Measurements from ENCODE around the gene UMOD. TPM values are rescaled to one million over a fixed set of nuclear protein-coding genes. Genes with fewer than 3 reads are reported as not detected.

Gene UMOD
- total RNA-seq (2014; rRNA removed; shearing (Covaris generic)): not detected in 2 replicates

DNA sequence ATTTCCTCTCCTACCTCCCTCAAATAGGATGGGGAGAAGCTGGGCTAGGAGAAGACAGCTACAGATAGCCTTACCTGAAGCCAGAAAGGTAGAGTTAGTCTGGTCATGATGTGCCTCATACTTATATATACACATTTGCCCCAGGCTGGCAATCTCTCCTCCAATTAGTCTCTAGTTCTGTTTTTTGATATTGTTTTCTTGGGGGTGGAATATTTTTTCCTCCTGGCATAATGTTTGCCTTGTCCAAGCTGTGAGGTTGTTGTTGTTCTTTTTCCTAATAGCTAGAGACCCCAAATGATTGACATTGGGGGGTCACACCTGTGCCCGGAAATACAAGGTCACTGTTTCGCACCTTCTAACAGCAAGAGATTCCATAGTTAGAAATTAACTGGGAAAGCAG lies at the start of gene UMOD:
Gene UMOD (minus strand): TSS at position 101 of the 400 bp plus-strand sequence. CDS start 1,978 bp downstream, outside the sequence.
- DNase-seq: no peak
- no peaks in the 10 kb centered on the region for H3K27me3 ChIP-seq (ENCODE audit: control insufficient read depth, insufficient read depth, low read length)
- H3K36me3 ChIP-seq (replicated peaks; ENCODE audit: control insufficient read depth, insufficient read depth, low read length): no peaks in the 10 kb centered on the region
- no peak within 1 kb of the TSS for H3K4me3 ChIP-seq (ENCODE audit: insufficient read depth, low read depth, low read length)

DNA sequence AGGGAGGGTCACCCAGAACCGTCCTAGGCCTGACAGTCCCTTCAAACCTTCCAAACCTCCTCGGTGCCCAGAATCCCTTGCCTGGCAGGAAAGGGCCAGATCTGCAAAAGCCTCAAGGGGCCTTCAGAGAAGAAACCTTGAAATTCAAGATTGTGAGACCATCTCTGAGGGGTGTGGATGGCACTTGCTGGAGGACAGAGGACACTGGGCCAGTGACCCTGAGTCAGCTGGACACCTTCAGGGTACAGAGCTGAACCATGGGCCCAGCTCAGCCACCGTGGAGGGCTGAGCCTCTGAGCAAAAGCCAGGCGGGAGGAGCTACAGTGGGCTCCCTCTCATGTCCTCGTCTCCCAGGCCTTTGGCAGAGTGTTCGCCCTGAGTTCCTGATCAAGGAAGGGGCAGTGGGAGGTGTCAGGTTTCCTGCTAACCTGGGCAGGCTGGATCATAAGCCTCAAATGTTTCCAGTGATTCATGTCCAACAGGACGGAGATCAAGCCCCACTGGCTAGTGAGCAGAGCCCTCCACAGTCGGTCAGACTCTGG lies 49.0 kb upstream of the UMOD start:
- no peaks in the 10 kb centered on the region for H3K27me3 ChIP-seq (ENCODE audit: control insufficient read depth, insufficient read depth, low read length)
- no peak for DNase-seq
- no peaks in the 10 kb centered on the region for H3K36me3 ChIP-seq (replicated peaks; ENCODE audit: control insufficient read depth, insufficient read depth, low read length)
- no peak overlapping the region for H3K4me3 ChIP-seq (ENCODE audit: insufficient read depth, low read depth, low read length)

DNA sequence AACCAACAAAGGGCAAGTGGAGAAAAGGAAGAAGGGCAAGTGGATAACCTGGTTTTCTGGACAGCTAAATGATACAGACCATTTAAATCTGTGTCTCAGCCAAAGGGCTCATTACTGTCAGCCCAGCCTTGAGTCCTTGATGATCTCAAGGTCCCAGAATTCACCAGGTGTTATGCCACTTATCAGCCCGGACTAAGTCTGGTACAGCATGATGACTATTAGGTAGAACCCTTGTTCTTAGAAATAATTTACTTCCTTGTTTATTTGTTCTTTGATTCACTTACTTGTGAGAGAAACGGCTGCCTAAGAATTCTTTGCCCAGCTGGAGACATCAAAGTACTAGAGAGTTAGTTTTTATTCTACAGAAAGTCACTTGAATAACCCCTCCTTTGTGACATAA lies 48.6 kb upstream of the UMOD start:
- no peak for DNase-seq
- Histone ChIP-seq H3K36me3 (replicated peaks; ENCODE audit: control insufficient read depth, insufficient read depth, low read length) (no peaks in the 10 kb centered on the region), H3K27me3 (ENCODE audit: control insufficient read depth, insufficient read depth, low read length) (no peaks in the 10 kb centered on the region), H3K4me3 (ENCODE audit: insufficient read depth, low read depth, low read length) (no peak overlapping the region)

DNA sequence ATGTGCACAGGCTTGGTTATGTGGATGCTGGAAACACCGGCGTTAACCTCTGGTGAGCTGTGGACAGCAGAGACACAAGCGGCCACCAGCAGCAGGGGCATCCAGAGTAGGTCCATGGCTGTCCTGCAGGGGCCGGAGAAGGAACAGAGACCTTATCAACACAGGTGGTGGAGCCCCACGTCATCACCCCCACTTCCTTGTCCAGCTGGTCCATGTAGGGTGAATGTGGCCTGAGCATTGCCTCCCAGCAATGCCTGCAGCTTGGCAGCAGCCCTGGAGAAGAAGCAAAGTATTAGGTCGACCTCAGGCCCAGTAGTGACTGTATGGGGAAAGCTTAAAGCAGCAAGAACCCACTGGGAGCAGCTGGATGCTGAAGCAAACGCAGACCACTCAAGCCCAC lies 46.7 kb upstream of the UMOD start:
- Histone ChIP-seq H3K4me3 (ENCODE audit: insufficient read depth, low read depth, low read length) (no peak overlapping the region), H3K27me3 (ENCODE audit: control insufficient read depth, insufficient read depth, low read length) (no peaks in the 10 kb centered on the region), H3K36me3 (replicated peaks; ENCODE audit: control insufficient read depth, insufficient read depth, low read length) (no peaks in the 10 kb centered on the region)
- no peak for DNase-seq

GRCh38 chr16:20398603-20399002 lies 46.1 kb upstream of the UMOD start:
- DNase-seq: no peak
- Histone ChIP-seq H3K27me3 (ENCODE audit: control insufficient read depth, insufficient read depth, low read length) (no peaks in the 10 kb centered on the region), H3K36me3 (replicated peaks; ENCODE audit: control insufficient read depth, insufficient read depth, low read length) (no peaks in the 10 kb centered on the region), H3K4me3 (ENCODE audit: insufficient read depth, low read depth, low read length) (no peak overlapping the region)

GRCh38 chr16:20397468-20398074 lies 45.1 kb upstream of the UMOD start:
- no peak overlapping the region for H3K4me3 ChIP-seq (ENCODE audit: insufficient read depth, low read depth, low read length)
- H3K27me3 ChIP-seq (ENCODE audit: control insufficient read depth, insufficient read depth, low read length): no peaks in the 10 kb centered on the region
- no peak for DNase-seq
- no peaks in the 10 kb centered on the region for H3K36me3 ChIP-seq (replicated peaks; ENCODE audit: control insufficient read depth, insufficient read depth, low read length)

DNA sequence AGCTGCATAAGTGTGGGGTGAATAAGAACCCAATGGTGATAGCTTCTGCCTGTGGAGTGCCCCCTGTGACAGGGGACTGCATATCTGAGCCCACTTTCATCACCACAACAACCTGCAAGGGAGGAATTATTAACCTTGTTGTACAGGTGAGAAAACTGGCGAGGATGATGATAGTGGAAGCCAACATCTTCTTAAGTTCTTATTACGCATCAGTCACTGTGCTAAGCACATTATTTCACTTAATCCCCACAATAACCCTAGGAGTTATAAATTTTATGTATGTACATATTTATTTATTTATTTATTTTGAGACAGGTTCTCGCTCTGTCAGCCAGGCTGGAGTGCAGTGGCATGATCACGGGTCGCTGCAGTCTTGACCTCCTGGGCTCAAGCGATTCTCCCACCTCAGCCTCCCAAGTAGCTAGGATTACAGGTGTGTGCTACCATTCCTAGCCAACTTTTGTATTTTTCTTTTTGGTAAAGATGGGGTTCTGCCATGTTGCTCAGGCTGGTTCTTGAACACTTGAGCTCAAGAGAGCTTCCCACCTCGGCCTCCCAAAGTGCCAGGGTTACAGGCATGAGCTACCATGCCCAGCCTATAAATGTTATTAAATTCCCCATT lies 44.4 kb upstream of the UMOD start:
- H3K36me3 ChIP-seq (replicated peaks; ENCODE audit: control insufficient read depth, insufficient read depth, low read length): no peaks in the 10 kb centered on the region
- DNase-seq: no peak
- H3K4me3 ChIP-seq (ENCODE audit: insufficient read depth, low read depth, low read length): no peak overlapping the region
- no peaks in the 10 kb centered on the region for H3K27me3 ChIP-seq (ENCODE audit: control insufficient read depth, insufficient read depth, low read length)

GRCh38 chr16:20395946-20396345 lies 43.4 kb upstream of the UMOD start:
- H3K27me3 ChIP-seq (ENCODE audit: control insufficient read depth, insufficient read depth, low read length): no peaks in the 10 kb centered on the region
- DNase-seq: no peak
- no peak overlapping the region for H3K4me3 ChIP-seq (ENCODE audit: insufficient read depth, low read depth, low read length)
- H3K36me3 ChIP-seq (replicated peaks; ENCODE audit: control insufficient read depth, insufficient read depth, low read length): no peaks in the 10 kb centered on the region

GRCh38 chr16:20393801-20394577 lies 41.5 kb upstream of the UMOD start:
- H3K27me3 ChIP-seq (ENCODE audit: control insufficient read depth, insufficient read depth, low read length): no peaks in the 10 kb centered on the region
- no peak overlapping the region for H3K4me3 ChIP-seq (ENCODE audit: insufficient read depth, low read depth, low read length)
- DNase-seq: no peak
- H3K36me3 ChIP-seq (replicated peaks; ENCODE audit: control insufficient read depth, insufficient read depth, low read length): no peaks in the 10 kb centered on the region

DNA sequence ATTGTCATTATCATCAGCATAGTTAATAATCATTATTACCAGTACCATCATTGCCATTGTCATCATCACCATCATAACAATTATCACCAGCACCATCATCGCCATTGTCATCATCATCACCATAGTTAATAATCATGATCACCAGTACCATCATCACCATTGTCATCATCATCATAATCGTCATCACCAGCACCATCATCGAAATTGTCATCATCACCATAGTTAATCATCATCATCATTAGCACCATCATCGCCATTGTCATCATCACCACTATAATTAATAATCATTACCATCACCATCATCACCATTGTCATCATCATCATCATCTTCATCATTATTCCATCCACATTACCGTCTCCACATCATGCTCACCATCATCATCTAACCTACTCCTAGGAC lies 38.5 kb upstream of the UMOD start:
- no peaks in the 10 kb centered on the region for H3K36me3 ChIP-seq (replicated peaks; ENCODE audit: control insufficient read depth, insufficient read depth, low read length)
- H3K4me3 ChIP-seq (ENCODE audit: insufficient read depth, low read depth, low read length): no peak overlapping the region
- DNase-seq: no peak
- H3K27me3 ChIP-seq (ENCODE audit: control insufficient read depth, insufficient read depth, low read length): no peaks in the 10 kb centered on the region; the same call in 1 of the 2 replicates

DNA sequence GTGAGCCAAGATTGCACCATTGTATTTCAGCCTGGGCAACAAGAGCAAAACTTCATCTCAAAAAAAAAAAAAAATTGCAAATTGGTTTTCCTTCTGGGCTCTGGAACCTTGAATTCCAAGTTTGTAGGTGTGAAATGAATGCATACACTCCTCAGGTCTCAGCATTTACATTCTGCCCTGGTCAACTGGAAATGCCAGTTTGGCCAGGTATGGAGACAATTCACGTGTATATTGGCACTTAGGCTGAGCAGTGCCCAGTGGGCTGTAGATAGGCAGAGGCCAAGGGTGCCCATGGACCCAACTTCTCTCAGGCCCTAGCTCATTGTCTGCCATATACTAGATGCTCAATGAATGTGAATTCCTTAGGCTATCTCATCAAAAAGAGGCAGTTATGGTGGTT lies 36.3 kb upstream of the UMOD start:
- no peak for DNase-seq
- Histone ChIP-seq H3K36me3 (replicated peaks; ENCODE audit: control insufficient read depth, insufficient read depth, low read length) (no peaks in the 10 kb centered on the region), H3K4me3 (ENCODE audit: insufficient read depth, low read depth, low read length) (no peak overlapping the region), H3K27me3 (ENCODE audit: control insufficient read depth, insufficient read depth, low read length) (no peaks in the 10 kb centered on the region; the same call in 1 of the 2 replicates)

- Histone ChIP-seq H3K36me3 (replicated peaks; ENCODE audit: control insufficient read depth, insufficient read depth, low read length) (no peaks in the 10 kb centered on the region), H3K27me3 (ENCODE audit: control insufficient read depth, insufficient read depth, low read length) (no peaks in the 10 kb centered on the region; the same call in 1 of the 2 replicates), H3K4me3 (ENCODE audit: insufficient read depth, low read depth, low read length) (no peak overlapping the region)
- no peak for DNase-seq
Measured at GRCh38 chr16:20387978-20388377, 35.5 kb upstream of the UMOD start.

- peak; percentile 84 for DNase-seq
- no peaks in the 10 kb centered on the region; the same call in 1 of the 2 replicates for H3K27me3 ChIP-seq (ENCODE audit: control insufficient read depth, insufficient read depth, low read length)
Measured at GRCh38 chr16:20385844-20386832, 33.6 kb upstream of the UMOD start.

More at GRCh38 chr16:20385844-20386832, 33.6 kb upstream of the UMOD start:
- no peaks in the 10 kb centered on the region for H3K36me3 ChIP-seq (replicated peaks; ENCODE audit: control insufficient read depth, insufficient read depth, low read length)
- H3K4me3 ChIP-seq (ENCODE audit: insufficient read depth, low read depth, low read length): peak overlapping the region; percentile 40

All from H7 (cell line).